ENCODE results near the gene COL9A3.

The COL9A3 gene

GRCh38 chr20:62819494-62820174 lies 2.8 kb downstream of the COL9A3 start:
- H3K4me3 ChIP-seq (ENCODE audit: low read length) = no peak overlapping the region
- DNase-seq (ENCODE audit: low read depth, low spot score) = no peak

GRCh38 chr20:62820208-62820961 lies 3.5 kb downstream of the COL9A3 start:
- no peak for DNase-seq (ENCODE audit: low read depth, low spot score)
- no peak overlapping the region for H3K4me3 ChIP-seq (ENCODE audit: low read length)

- H3K4me3 ChIP-seq (ENCODE audit: low read length) = no peak overlapping the region
- DNase-seq (ENCODE audit: low read depth, low spot score) = no peak
Observed at GRCh38 chr20:62820962-62821725, 4.3 kb downstream of the COL9A3 start.

- no peak for DNase-seq (ENCODE audit: low read depth, low spot score)
- no peak overlapping the region for H3K4me3 ChIP-seq (ENCODE audit: low read length)
Observed at GRCh38 chr20:62821726-62822210, 4.9 kb downstream of the COL9A3 start.

GRCh38 chr20:62822239-62822787 lies 5.5 kb downstream of the COL9A3 start:
- DNase-seq (ENCODE audit: low read depth, low spot score) = no peak
- no peak overlapping the region for H3K4me3 ChIP-seq (ENCODE audit: low read length)

- no peak overlapping the region for H3K4me3 ChIP-seq (ENCODE audit: low read length)
- peak; percentile 73 for DNase-seq (ENCODE audit: low read depth, low spot score)
Observed at GRCh38 chr20:62822788-62823651, 6.2 kb downstream of the COL9A3 start.

- no peak for DNase-seq (ENCODE audit: low read depth, low spot score)
- H3K4me3 ChIP-seq (ENCODE audit: low read length) = no peak overlapping the region
Observed at GRCh38 chr20:62823688-62824475, 7.0 kb downstream of the COL9A3 start.

GRCh38 chr20:62824476-62825332 lies 7.9 kb downstream of the COL9A3 start:
- DNase-seq (ENCODE audit: low read depth, low spot score) = peak; percentile 48
- no peak overlapping the region for H3K4me3 ChIP-seq (ENCODE audit: low read length)

- no peak for DNase-seq (ENCODE audit: low read depth, low spot score)
Observed at GRCh38 chr20:62825333-62825985, 8.6 kb downstream of the COL9A3 start.

GRCh38 chr20:62825986-62826645 lies 9.3 kb downstream of the COL9A3 start:
- DNase-seq (ENCODE audit: low read depth, low spot score) = no peak
- no peak overlapping the region for H3K4me3 ChIP-seq (ENCODE audit: low read length)

More at GRCh38 chr20:62825333-62825985, 8.6 kb downstream of the COL9A3 start:
- no peak overlapping the region for H3K4me3 ChIP-seq (ENCODE audit: low read length)

GRCh38 chr20:62826646-62827310 lies 9.9 kb downstream of the COL9A3 start:
- no peak for DNase-seq (ENCODE audit: low read depth, low spot score)
- H3K4me3 ChIP-seq (ENCODE audit: low read length) = no peak overlapping the region

- no peak overlapping the region for H3K4me3 ChIP-seq (ENCODE audit: low read length)
- DNase-seq (ENCODE audit: low read depth, low spot score) = no peak
Observed at GRCh38 chr20:62827311-62828038, 10.6 kb downstream of the COL9A3 start.

- H3K4me3 ChIP-seq (ENCODE audit: low read length) = no peak overlapping the region
- DNase-seq (ENCODE audit: low read depth, low spot score) = no peak
Observed at GRCh38 chr20:62828051-62828450, 11.2 kb downstream of the COL9A3 start.

GRCh38 chr20:62828511-62829230 lies 11.8 kb downstream of the COL9A3 start:
- no peak overlapping the region for H3K4me3 ChIP-seq (ENCODE audit: low read length)

More at GRCh38 chr20:62828511-62829230, 11.8 kb downstream of the COL9A3 start:
- no peak for DNase-seq (ENCODE audit: low read depth, low spot score)

Data from Jurkat, Clone E6-1 (cell line).